ENCODE measurements around the gene ZBTB21.

ZBTB21 gene

DNA sequence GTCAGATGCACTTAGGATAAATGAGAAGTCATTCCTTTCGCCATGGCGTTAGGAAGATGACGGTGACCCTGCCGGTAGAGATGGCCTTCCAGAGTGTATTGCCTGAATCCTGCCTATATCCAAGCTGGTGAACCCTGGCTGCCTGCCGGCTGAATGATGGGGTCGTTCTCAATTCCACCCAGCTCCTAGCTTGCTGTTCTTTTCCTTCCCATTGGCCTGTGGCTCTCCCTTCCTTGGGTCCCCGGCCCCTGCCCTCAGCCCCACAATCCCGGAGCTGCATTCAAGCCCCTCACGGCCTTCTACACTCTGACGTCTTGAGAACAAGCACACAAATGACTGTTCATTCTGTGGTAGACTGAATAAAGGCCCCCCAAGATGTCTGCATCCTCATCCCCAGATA, 28.2 kb upstream of the ZBTB21 start:
- no peak for TF ChIP-seq ZNF565 (CRISPR knock-in tag; conservative IDR thresholded peaks at IDR 0.05; ENCODE audit: low read depth)
- TF ChIP-seq TCF4 (CRISPR knock-in tag; IDR thresholded peaks at IDR 0.05; ENCODE audit: borderline replicate concordance), result no peak
- TF ChIP-seq, protein P1, sequence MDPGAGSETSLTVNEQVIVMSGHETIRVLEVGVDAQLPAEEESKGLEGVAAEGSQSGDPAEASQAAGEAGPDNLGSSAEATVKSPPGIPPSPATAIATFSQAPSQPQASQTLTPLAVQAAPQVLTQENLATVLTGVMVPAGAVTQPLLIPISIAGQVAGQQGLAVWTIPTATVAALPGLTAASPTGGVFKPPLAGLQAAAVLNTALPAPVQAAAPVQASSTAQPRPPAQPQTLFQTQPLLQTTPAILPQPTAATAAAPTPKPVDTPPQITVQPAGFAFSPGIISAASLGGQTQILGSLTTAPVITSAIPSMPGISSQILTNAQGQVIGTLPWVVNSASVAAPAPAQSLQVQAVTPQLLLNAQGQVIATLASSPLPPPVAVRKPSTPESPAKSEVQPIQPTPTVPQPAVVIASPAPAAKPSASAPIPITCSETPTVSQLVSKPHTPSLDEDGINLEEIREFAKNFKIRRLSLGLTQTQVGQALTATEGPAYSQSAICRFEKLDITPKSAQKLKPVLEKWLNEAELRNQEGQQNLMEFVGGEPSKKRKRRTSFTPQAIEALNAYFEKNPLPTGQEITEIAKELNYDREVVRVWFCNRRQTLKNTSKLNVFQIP (CRISPR knock-in tag; IDR thresholded peaks at IDR 0.05; ENCODE audit: borderline replicate concordance, low read depth), result no peak
- TF ChIP-seq PATZ1 (CRISPR knock-in tag; IDR thresholded peaks at IDR 0.05; ENCODE audit: borderline replicate concordance), result no peak
- no peak for TF ChIP-seq ZNF70 (CRISPR knock-in tag; IDR thresholded peaks at IDR 0.05)
- TF ChIP-seq, protein P2, sequence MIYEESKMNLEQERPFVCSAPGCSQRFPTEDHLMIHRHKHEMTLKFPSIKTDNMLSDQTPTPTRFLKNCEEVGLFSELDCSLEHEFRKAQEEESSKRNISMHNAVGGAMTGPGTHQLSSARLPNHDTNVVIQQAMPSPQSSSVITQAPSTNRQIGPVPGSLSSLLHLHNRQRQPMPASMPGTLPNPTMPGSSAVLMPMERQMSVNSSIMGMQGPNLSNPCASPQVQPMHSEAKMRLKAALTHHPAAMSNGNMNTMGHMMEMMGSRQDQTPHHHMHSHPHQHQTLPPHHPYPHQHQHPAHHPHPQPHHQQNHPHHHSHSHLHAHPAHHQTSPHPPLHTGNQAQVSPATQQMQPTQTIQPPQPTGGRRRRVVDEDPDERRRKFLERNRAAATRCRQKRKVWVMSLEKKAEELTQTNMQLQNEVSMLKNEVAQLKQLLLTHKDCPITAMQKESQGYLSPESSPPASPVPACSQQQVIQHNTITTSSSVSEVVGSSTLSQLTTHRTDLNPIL (CRISPR knock-in tag; IDR thresholded peaks at IDR 0.05; ENCODE audit: low read depth), result no peak
- TF ChIP-seq TSHZ2 (CRISPR knock-in tag; IDR thresholded peaks at IDR 0.05), result no peak
- no peak for TF ChIP-seq GLIS3 (CRISPR knock-in tag; IDR thresholded peaks at IDR 0.05)
- no peak for TF ChIP-seq ZFP3 (CRISPR knock-in tag; IDR thresholded peaks at IDR 0.05)
- no peak for TF ChIP-seq RARB (CRISPR knock-in tag; IDR thresholded peaks at IDR 0.05)
- ATAC-seq, result no peak

DNA sequence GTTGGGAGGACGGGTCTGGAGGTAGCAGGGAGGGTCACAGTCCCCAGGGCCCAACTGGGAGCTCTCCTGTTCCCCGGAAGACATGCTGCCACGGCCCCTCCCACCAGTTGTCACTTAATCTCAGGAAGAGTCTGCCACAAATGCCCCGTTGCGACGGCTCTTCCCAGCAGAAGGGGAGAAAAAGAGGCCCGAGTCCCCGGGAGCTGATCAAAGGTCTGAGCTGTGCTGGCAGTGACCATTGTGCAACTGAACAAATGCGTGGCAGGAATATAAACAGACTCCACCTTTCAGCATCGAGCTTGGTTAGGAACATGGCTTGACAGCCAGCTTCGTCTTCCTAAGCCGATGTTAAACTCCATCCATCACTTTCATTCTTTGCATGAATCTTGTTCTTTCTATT, 27.8 kb upstream of the ZBTB21 start:
- ATAC-seq, result no peak

More for the DNA sequence above, 27.8 kb upstream of the ZBTB21 start:
- TF ChIP-seq TSHZ2 (CRISPR knock-in tag; IDR thresholded peaks at IDR 0.05) (no peak), TOX (CRISPR knock-in tag; IDR thresholded peaks at IDR 0.05; ENCODE audit: borderline replicate concordance) (no peak), ZNF8 (CRISPR knock-in tag; IDR thresholded peaks at IDR 0.05) (no peak), RARB (CRISPR knock-in tag; IDR thresholded peaks at IDR 0.05) (no peak), PATZ1 (CRISPR knock-in tag; IDR thresholded peaks at IDR 0.05; ENCODE audit: borderline replicate concordance) (no peak), GLIS3 (CRISPR knock-in tag; IDR thresholded peaks at IDR 0.05) (no peak)
